HepG2 (cell line): ENCODE measurements around the gene MPIG6B. TPM values are rescaled to one million over a fixed set of nuclear protein-coding genes. Genes with fewer than 3 reads are reported as not detected.

Source experiments
- AGO2 ChIP-seq: fragments of 200-400 bp; formaldehyde crosslinking; optimal IDR thresholded peaks from 2 replicates; pipeline ENCODE3; 2017; ENCODE audit warnings: mild to moderate bottlenecking, low read depth, low read length, moderate library complexity
- HOXA7 ChIP-seq: sonication (generic); formaldehyde crosslinking; IDR thresholded peaks from 2 replicates; pipeline ENCODE4 v1.8.1; 2022; ENCODE audit warnings: mild to moderate bottlenecking, missing genetic modification reagents, moderate library complexity
- IRX3 ChIP-seq: sonication (generic); formaldehyde crosslinking; IDR thresholded peaks from 2 replicates; pipeline ENCODE4 v1.8.1; 2023; ENCODE audit warnings: mild to moderate bottlenecking, low read depth, missing genetic modification reagents, borderline replicate concordance
- KAT2B ChIP-seq: fragments of 150-350 bp; IDR thresholded peaks from 2 replicates; pipeline ENCODE4 v1.6.1; 2014; ENCODE audit warnings: low read depth, low read length, borderline replicate concordance
- KLF12 ChIP-seq: sonication (generic); formaldehyde crosslinking; IDR thresholded peaks from 2 replicates; pipeline ENCODE4 v1.4.0; 2020; ENCODE audit warnings: missing genetic modification reagents, borderline replicate concordance
- MXI1 ChIP-seq: IDR thresholded peaks from 3 replicates; pipeline ENCODE4 v1.6.1; 2012; ENCODE audit warnings: low read depth, low read length, inconsistent platforms, borderline replicate concordance
- NBN ChIP-seq: fragments of 450-650 bp; conservative IDR thresholded peaks from 2 replicates; pipeline ENCODE4 v1.6.1; 2017
- PAF1 ChIP-seq: IDR thresholded peaks from 2 replicates; pipeline ENCODE4 v1.6.1; 2016; ENCODE audit warnings: missing genetic modification reagents, missing compliant biosample characterization
- PAX8 ChIP-seq: sonication (generic); formaldehyde crosslinking; IDR thresholded peaks from 2 replicates; pipeline ENCODE4 v1.8.0; 2022; ENCODE audit warnings: mild to moderate bottlenecking, missing genetic modification reagents, borderline replicate concordance
- POLR2AphosphoS2 ChIP-seq: IDR thresholded peaks from 2 replicates; pipeline ENCODE4 v1.6.1; 2011; ENCODE audit warnings: low read depth, low read length, improper control_type of control experiment
- RFXAP ChIP-seq: sonication (generic); formaldehyde crosslinking; IDR thresholded peaks from 2 replicates; pipeline ENCODE4 v1.4.0; 2020; ENCODE audit warnings: missing genetic modification reagents, borderline replicate concordance
- ZFP36L1 ChIP-seq: sonication (generic); formaldehyde crosslinking; IDR thresholded peaks from 2 replicates; pipeline ENCODE4 v1.8.0; 2022; ENCODE audit warnings: mild to moderate bottlenecking, missing genetic modification reagents, moderate library complexity
- ZKSCAN5 ChIP-seq: sonication (generic); formaldehyde crosslinking; IDR thresholded peaks from 2 replicates; pipeline ENCODE4 v1.5.1; 2020; ENCODE audit warnings: mild to moderate bottlenecking, missing genetic modification reagents
- ZNF124 ChIP-seq: sonication (generic); formaldehyde crosslinking; IDR thresholded peaks from 2 replicates; pipeline ENCODE4 v1.4.0; 2020; ENCODE audit warnings: missing genetic modification reagents
- ZNF17 ChIP-seq: sonication (generic); formaldehyde crosslinking; IDR thresholded peaks from 2 replicates; pipeline ENCODE4 v1.5.0; 2020; ENCODE audit warnings: mild to moderate bottlenecking, missing genetic modification reagents
- ZNF235 ChIP-seq: sonication (generic); formaldehyde crosslinking; IDR thresholded peaks from 2 replicates; pipeline ENCODE4 v1.8.1; 2023; ENCODE audit warnings: mild to moderate bottlenecking, missing genetic modification reagents, borderline replicate concordance
- ZNF335 ChIP-seq: sonication (generic); formaldehyde crosslinking; IDR thresholded peaks from 2 replicates; pipeline ENCODE4 v1.4.0; 2020; ENCODE audit warnings: missing genetic modification reagents
- ZNF33B ChIP-seq: sonication (generic); formaldehyde crosslinking; IDR thresholded peaks from 2 replicates; pipeline ENCODE4 v1.5.1; 2020; ENCODE audit warnings: mild to moderate bottlenecking, missing genetic modification reagents
- ZNF354B ChIP-seq: sonication (generic); formaldehyde crosslinking; IDR thresholded peaks from 2 replicates; pipeline ENCODE4 v1.8.0; 2022; ENCODE audit warnings: mild to moderate bottlenecking, missing genetic modification reagents
- ZNF441 ChIP-seq: sonication (generic); formaldehyde crosslinking; IDR thresholded peaks from 2 replicates; pipeline ENCODE4 v1.7.0; 2021; ENCODE audit warnings: missing genetic modification reagents, borderline replicate concordance
- ZNF446 ChIP-seq: sonication (generic); formaldehyde crosslinking; IDR thresholded peaks from 2 replicates; pipeline ENCODE4 v1.5.0; 2020; ENCODE audit warnings: mild to moderate bottlenecking, missing genetic modification reagents
- ZNF496 ChIP-seq: sonication (generic); formaldehyde crosslinking; IDR thresholded peaks from 2 replicates; pipeline ENCODE4 v1.8.1; 2023; ENCODE audit warnings: mild to moderate bottlenecking, moderate library complexity, missing genetic modification reagents; ENCODE audit not compliant: insufficient replicate concordance
- ZNF7 ChIP-seq: IDR thresholded peaks from 2 replicates; pipeline ENCODE4 v1.6.1; 2016; ENCODE audit warnings: missing biosample characterization, missing genetic modification reagents
- ZNF878 ChIP-seq: sonication (generic); formaldehyde crosslinking; IDR thresholded peaks from 2 replicates; pipeline ENCODE4 v1.8.1; 2023; ENCODE audit warnings: mild to moderate bottlenecking, missing genetic modification reagents, moderate library complexity
- ZSCAN20 ChIP-seq: sonication (generic); formaldehyde crosslinking; IDR thresholded peaks from 2 replicates; pipeline ENCODE4 v1.4.0; 2020; ENCODE audit warnings: missing genetic modification reagents, mild to moderate bottlenecking, borderline replicate concordance
- ZSCAN25 ChIP-seq: sonication (generic); formaldehyde crosslinking; IDR thresholded peaks from 2 replicates; pipeline ENCODE4 v1.8.0; 2022; ENCODE audit warnings: mild to moderate bottlenecking, missing genetic modification reagents
- polyA plus RNA-seq, 8 experiments: library from polyadenylated mRNA; depleted of rRNA in 3 of 8; stranded (reverse) in 7 of 8; unstranded in 1 of 8; fragments of >200 nt; fragmentation: Illumina TruSeq in 4 of 8; extraction: Trizol in 4 of 8; gene quantifications; 2 replicates each; pipeline versions ENCODE4 v1.2.1 to v1.2.3, GENCODE V29; 2011 to 2016; ENCODE audit warnings: low read depth in 4 of 8, missing spikeins in 1 of 8, mixed read lengths in 1 of 8; ENCODE audit not compliant: insufficient read depth in 1 of 8
- total RNA-seq, 5 experiments: library from RNA; depleted of rRNA; stranded (reverse); fragments of >200 nt; fragmentation: Illumina TruSeq; extraction: Trizol; gene quantifications; 2 replicates each; pipeline ENCODE4 v1.2.3, GENCODE V29; 2016; ENCODE audit warnings: low read depth in 1 of 5
- TF ChIP-seq, protein P1 (sequence below): sonication (generic); formaldehyde crosslinking; IDR thresholded peaks from 2 replicates; pipeline ENCODE4 v1.4.0; 2020; ENCODE audit warnings: mild to moderate bottlenecking, missing genetic modification reagents
- TF ChIP-seq, protein P2 (sequence below): sonication (generic); formaldehyde crosslinking; conservative IDR thresholded peaks from 2 replicates; pipeline ENCODE4 v1.4.0; 2020; ENCODE audit warnings: missing genetic modification reagents
- TF ChIP-seq, protein P3 (sequence below): fragments of 450-650 bp; IDR thresholded peaks from 2 replicates; pipeline ENCODE4 v1.6.1; 2017

MPIG6B gene
- total and polyA plus RNA-seq, 2 of the 13 experiments (the other 11 are each of a cell fraction or from before 2014, with no cell fraction given): not detected

DNA sequence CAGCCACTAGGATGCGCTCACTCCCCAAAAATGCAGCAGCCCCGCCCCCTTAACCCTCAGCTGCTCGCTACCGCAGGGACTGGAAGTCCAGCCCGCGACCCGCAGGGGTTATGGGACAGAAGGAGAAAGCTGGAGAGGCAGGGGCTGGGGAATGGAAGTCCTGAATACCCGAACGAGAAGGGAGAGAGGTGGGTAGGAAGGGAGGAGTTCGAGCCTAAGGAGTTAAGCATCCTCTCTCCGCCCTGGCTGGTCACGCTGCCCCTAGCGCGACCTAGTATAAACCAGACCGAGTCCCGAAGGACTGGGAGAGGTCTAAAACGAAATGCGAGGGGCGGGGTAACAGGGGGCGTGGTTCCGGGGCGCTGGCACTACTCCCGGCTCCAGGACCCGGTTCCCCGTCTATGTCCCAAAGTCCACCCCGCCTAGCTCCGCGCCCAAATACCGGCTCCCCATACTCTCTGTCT lies 6.4 kb downstream of the MPIG6B start (continued):
- TF ChIP-seq ZNF33B (CRISPR knock-in tag) (no peak), AGO2 (no peak), ZNF878 (CRISPR knock-in tag) (no peak), ZNF354B (no peak), IRX3 (CRISPR knock-in tag) (no peak), ZKSCAN5 (CRISPR knock-in tag) (peak; percentile 16; the same call in 1 of the 2 replicates), ZNF124 (no peak; the same call in 1 of the 2 replicates), ZNF7 (CRISPR knock-in tag) (no peak), RFXAP (peak; percentile 75; the same call in 1 of the 2 replicates), ZNF496 (CRISPR knock-in tag) (no peak), ZNF235 (CRISPR knock-in tag) (no peak), ZSCAN25 (no peak; the same call in 1 of the 2 replicates), NBN (no peak), PAX8 (CRISPR knock-in tag) (no peak), KLF12 (CRISPR knock-in tag) (peak; percentile 86), ZFP36L1 (no peak), ZNF441 (CRISPR knock-in tag) (peak; percentile 9; the same call in 1 of the 2 replicates), ZNF335 (peak; percentile 97), ZSCAN20 (CRISPR knock-in tag) (0 out of 2 replicates have a peak, but pooled peaks have one; percentile 2), MXI1 (peak; percentile 28; the same call in 1 of the 3 replicates), KAT2B (no peak), PAF1 (CRISPR knock-in tag) (peak; percentile 53; the same call in 1 of the 2 replicates), ZNF17 (no peak), HOXA7 (CRISPR knock-in tag) (no peak), ZNF446 (CRISPR knock-in tag) (no peak), POLR2AphosphoS2 (0 out of 2 replicates have a peak, but pooled peaks have one; percentile 34)
- TF ChIP-seq, protein P1, sequence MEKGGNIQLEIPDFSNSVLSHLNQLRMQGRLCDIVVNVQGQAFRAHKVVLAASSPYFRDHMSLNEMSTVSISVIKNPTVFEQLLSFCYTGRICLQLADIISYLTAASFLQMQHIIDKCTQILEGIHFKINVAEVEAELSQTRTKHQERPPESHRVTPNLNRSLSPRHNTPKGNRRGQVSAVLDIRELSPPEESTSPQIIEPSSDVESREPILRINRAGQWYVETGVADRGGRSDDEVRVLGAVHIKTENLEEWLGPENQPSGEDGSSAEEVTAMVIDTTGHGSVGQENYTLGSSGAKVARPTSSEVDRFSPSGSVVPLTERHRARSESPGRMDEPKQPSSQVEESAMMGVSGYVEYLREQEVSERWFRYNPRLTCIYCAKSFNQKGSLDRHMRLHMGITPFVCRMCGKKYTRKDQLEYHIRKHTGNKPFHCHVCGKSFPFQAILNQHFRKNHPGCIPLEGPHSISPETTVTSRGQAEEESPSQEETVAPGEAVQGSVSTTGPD (CRISPR knock-in tag): no peak
- TF ChIP-seq, protein P2, sequence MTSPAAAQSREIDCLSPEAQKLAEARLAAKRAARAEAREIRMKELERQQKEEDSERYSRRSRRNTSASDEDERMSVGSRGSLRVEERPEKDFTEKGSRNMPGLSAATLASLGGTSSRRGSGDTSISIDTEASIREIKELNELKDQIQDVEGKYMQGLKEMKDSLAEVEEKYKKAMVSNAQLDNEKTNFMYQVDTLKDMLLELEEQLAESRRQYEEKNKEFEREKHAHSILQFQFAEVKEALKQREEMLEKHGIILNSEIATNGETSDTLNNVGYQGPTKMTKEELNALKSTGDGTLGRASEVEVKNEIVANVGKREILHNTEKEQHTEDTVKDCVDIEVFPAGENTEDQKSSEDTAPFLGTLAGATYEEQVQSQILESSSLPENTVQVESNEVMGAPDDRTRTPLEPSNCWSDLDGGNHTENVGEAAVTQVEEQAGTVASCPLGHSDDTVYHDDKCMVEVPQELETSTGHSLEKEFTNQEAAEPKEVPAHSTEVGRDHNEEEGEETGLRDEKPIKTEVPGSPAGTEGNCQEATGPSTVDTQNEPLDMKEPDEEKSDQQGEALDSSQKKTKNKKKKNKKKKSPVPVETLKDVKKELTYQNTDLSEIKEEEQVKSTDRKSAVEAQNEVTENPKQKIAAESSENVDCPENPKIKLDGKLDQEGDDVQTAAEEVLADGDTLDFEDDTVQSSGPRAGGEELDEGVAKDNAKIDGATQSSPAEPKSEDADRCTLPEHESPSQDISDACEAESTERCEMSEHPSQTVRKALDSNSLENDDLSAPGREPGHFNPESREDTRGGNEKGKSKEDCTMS: no peak
- TF ChIP-seq, protein P3, sequence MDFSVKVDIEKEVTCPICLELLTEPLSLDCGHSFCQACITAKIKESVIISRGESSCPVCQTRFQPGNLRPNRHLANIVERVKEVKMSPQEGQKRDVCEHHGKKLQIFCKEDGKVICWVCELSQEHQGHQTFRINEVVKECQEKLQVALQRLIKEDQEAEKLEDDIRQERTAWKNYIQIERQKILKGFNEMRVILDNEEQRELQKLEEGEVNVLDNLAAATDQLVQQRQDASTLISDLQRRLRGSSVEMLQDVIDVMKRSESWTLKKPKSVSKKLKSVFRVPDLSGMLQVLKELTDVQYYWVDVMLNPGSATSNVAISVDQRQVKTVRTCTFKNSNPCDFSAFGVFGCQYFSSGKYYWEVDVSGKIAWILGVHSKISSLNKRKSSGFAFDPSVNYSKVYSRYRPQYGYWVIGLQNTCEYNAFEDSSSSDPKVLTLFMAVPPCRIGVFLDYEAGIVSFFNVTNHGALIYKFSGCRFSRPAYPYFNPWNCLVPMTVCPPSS: no peak
